HUES64 (cell line): ENCODE data around the gene TSC22D1.

Source experiments
- H3K27ac ChIP-seq: 2 replicates; pipeline ENCODE4 v1.7.0; 2013; ENCODE audit warnings: low read depth, low read length, inconsistent platforms
- H3K27me3 ChIP-seq: 2 replicates; pipeline ENCODE4 v1.6.1; 2013; ENCODE audit warnings: mild to moderate bottlenecking, low read length; ENCODE audit not compliant: insufficient read depth
- H3K36me3 ChIP-seq: 2 replicates; pipeline ENCODE4 v1.6.1; 2013; ENCODE audit warnings: mild to moderate bottlenecking, low read length; ENCODE audit not compliant: insufficient read depth
- H3K4me1 ChIP-seq: 2 replicates; pipeline ENCODE4 v1.6.1; 2013; ENCODE audit warnings: mild to moderate bottlenecking, low read length, moderate library complexity; ENCODE audit not compliant: insufficient read depth
- H3K4me3 ChIP-seq: 2 replicates; pipeline ENCODE4 v1.5.1; 2013; ENCODE audit warnings: mild to moderate bottlenecking, low read length, moderate library complexity
- H3K9ac ChIP-seq: 2 replicates; pipeline ENCODE4 v1.6.1; 2013; ENCODE audit warnings: mild to moderate bottlenecking, low read depth, low read length
- H3K9me3 ChIP-seq: 2 replicates; pipeline ENCODE4 v1.6.1; 2013; ENCODE audit warnings: low read depth, low read length; ENCODE audit not compliant: insufficient read depth
- WGBS: fragments of 150-250, 120-280 bp; methylation state at CpG from one replicate; pipeline ENCODE4 v1.1.7; 2013; ENCODE audit warnings: missing lambda C conversion rate; 5-methylcytosine and 5-hydroxymethylcytosine counted together

TSC22D1 gene

GRCh38 chr13:44393391-44393790 lies 182.7 kb downstream of the TSC22D1 start:
- H3K9me3 ChIP-seq: no peaks in the 10 kb centered on the region
- 87% methylated on average over 8 of the region's 8 CpGs for whole genome bisulfite sequencing
- H3K9ac ChIP-seq: no peak overlapping the region

GRCh38 chr13:44389876-44390275 lies 186.3 kb downstream of the TSC22D1 start:
- peaks cover 25% of the 10 kb centered on the region for H3K4me1 ChIP-seq
- 95% methylated on average over 1 of the region's 1 CpG for WGBS
- H3K27me3 ChIP-seq: no peaks in the 10 kb centered on the region
- H3K36me3 ChIP-seq: no peaks in the 10 kb centered on the region
- H3K4me3 ChIP-seq: no peak overlapping the region
- H3K9ac ChIP-seq: no peak overlapping the region
- no peak overlapping the region for H3K27ac ChIP-seq
- H3K9me3 ChIP-seq: no peaks in the 10 kb centered on the region

More at GRCh38 chr13:44393391-44393790, 182.7 kb downstream of the TSC22D1 start:
- peaks cover 13% of the 10 kb centered on the region for H3K4me1 ChIP-seq
- no peaks in the 10 kb centered on the region for H3K27me3 ChIP-seq
- no peak overlapping the region for H3K4me3 ChIP-seq
- H3K36me3 ChIP-seq: no peaks in the 10 kb centered on the region
- H3K27ac ChIP-seq: no peak overlapping the region

- H3K9me3 ChIP-seq: no peaks in the 10 kb centered on the region
- no peak overlapping the region for H3K9ac ChIP-seq
- no peaks in the 10 kb centered on the region for H3K36me3 ChIP-seq
- H3K27me3 ChIP-seq: no peaks in the 10 kb centered on the region
- 89% methylated on average over 4 of the region's 4 CpGs for WGBS
- peaks cover 25% of the 10 kb centered on the region for H3K4me1 ChIP-seq
- no peak overlapping the region for H3K4me3 ChIP-seq
- no peak overlapping the region for H3K27ac ChIP-seq
Observed at GRCh38 chr13:44389060-44389666, 187.0 kb downstream of the TSC22D1 start.

GRCh38 chr13:44388427-44389059 lies 187.6 kb downstream of the TSC22D1 start:
- Histone ChIP-seq H3K27ac (no peak overlapping the region), H3K36me3 (no peaks in the 10 kb centered on the region), H3K9me3 (no peaks in the 10 kb centered on the region), H3K4me3 (no peak overlapping the region), H3K9ac (no peak overlapping the region), H3K27me3 (no peaks in the 10 kb centered on the region), H3K4me1 (peaks cover 25% of the 10 kb centered on the region)
- 49% methylated on average over 6 of the region's 7 CpGs for WGBS

GRCh38 chr13:44386913-44387556 lies 189.1 kb downstream of the TSC22D1 start:
- no peak overlapping the region for H3K4me3 ChIP-seq
- 68% methylated on average over 7 of the region's 7 CpGs for WGBS
- no peaks in the 10 kb centered on the region for H3K9me3 ChIP-seq
- peaks cover 25% of the 10 kb centered on the region for H3K4me1 ChIP-seq
- H3K9ac ChIP-seq: no peak overlapping the region
- no peaks in the 10 kb centered on the region for H3K36me3 ChIP-seq
- H3K27ac ChIP-seq: no peak overlapping the region
- no peaks in the 10 kb centered on the region for H3K27me3 ChIP-seq

- Histone ChIP-seq H3K27ac (no peak overlapping the region), H3K9ac (no peak overlapping the region), H3K4me3 (no peak overlapping the region), H3K27me3 (no peaks in the 10 kb centered on the region), H3K9me3 (no peaks in the 10 kb centered on the region), H3K4me1 (peaks cover 25% of the 10 kb centered on the region), H3K36me3 (no peaks in the 10 kb centered on the region)
- 86% methylated on average over 6 of the region's 6 CpGs for whole genome bisulfite sequencing
Observed at GRCh38 chr13:44385847-44386246, 190.3 kb downstream of the TSC22D1 start.

GRCh38 chr13:44385401-44385800 lies 190.7 kb downstream of the TSC22D1 start:
- Histone ChIP-seq H3K27ac (no peak overlapping the region), H3K27me3 (no peaks in the 10 kb centered on the region), H3K4me3 (no peak overlapping the region), H3K9ac (no peak overlapping the region), H3K36me3 (no peaks in the 10 kb centered on the region), H3K4me1 (peaks cover 22% of the 10 kb centered on the region), H3K9me3 (no peaks in the 10 kb centered on the region)
- 92% methylated on average over 3 of the region's 3 CpGs for WGBS

- no peaks in the 10 kb centered on the region for H3K9me3 ChIP-seq
- no CpG with 5 or more reads among the region's 1 CpG for WGBS
- peaks cover 20% of the 10 kb centered on the region for H3K4me1 ChIP-seq
- H3K4me3 ChIP-seq: no peak overlapping the region
- no peaks in the 10 kb centered on the region for H3K36me3 ChIP-seq
- H3K27ac ChIP-seq: no peak overlapping the region
- H3K9ac ChIP-seq: no peak overlapping the region
- no peaks in the 10 kb centered on the region for H3K27me3 ChIP-seq
Observed at GRCh38 chr13:44384778-44385177, 191.4 kb downstream of the TSC22D1 start.

- H3K27ac ChIP-seq: no peak overlapping the region
- WGBS: 71% methylated on average over 5 of the region's 5 CpGs
- H3K9me3 ChIP-seq: no peaks in the 10 kb centered on the region
- no peaks in the 10 kb centered on the region for H3K27me3 ChIP-seq
- peaks cover 18% of the 10 kb centered on the region for H3K4me1 ChIP-seq
- no peak overlapping the region for H3K4me3 ChIP-seq
- H3K9ac ChIP-seq: no peak overlapping the region
- H3K36me3 ChIP-seq: no peaks in the 10 kb centered on the region
Observed at GRCh38 chr13:44383945-44384344, 192.2 kb downstream of the TSC22D1 start.

- Histone ChIP-seq H3K27me3 (no peaks in the 10 kb centered on the region), H3K36me3 (no peaks in the 10 kb centered on the region), H3K4me3 (no peak overlapping the region), H3K9me3 (no peaks in the 10 kb centered on the region), H3K4me1 (peaks cover 17% of the 10 kb centered on the region), H3K9ac (no peak overlapping the region), H3K27ac (no peak overlapping the region)
- WGBS: 90% methylated on average over 5 of the region's 5 CpGs
Observed at GRCh38 chr13:44382635-44383145, 193.4 kb downstream of the TSC22D1 start.
